Forelimb muscle (tissue), 1 donor: ENCODE results near the gene NR2F1-AS1. TPM values are rescaled to one million over a fixed set of nuclear protein-coding genes. Genes with fewer than 3 reads are reported as not detected.

Source experiments
- DNase-seq: peaks from one replicate; pipeline ENCODE4 v3.0.0-alpha.2; 2013; ENCODE audit warnings: low read depth
- polyA plus RNA-seq: library from polyadenylated mRNA; unstranded; fragments of 120-200 nt; gene quantifications from one replicate; pipeline ENCODE4 v1.2.1, GENCODE V29; 2013; ENCODE audit not compliant: insufficient read length

NR2F1-AS1 gene
- polyA plus RNA-seq, 1 donor: 4.8 TPM

GRCh38 chr5:93385655-93386054, 195.4 kb downstream of the NR2F1-AS1 start:
- no peak for DNase-seq

GRCh38 chr5:93384995-93385394, 196.0 kb downstream of the NR2F1-AS1 start:
- no peak for DNase-seq

- DNase-seq: no peak
These were observed 197.0 kb downstream of the NR2F1-AS1 start for GRCh38 chr5:93384026-93384425.

- DNase-seq: no peak
These were observed 198.7 kb downstream of the NR2F1-AS1 start for GRCh38 chr5:93382188-93382825.

- no peak for DNase-seq
These were observed 200.0 kb downstream of the NR2F1-AS1 start for GRCh38 chr5:93381057-93381456.

GRCh38 chr5:93378073-93378472, 202.9 kb downstream of the NR2F1-AS1 start:
- no peak for DNase-seq

GRCh38 chr5:93371893-93372292, 209.1 kb downstream of the NR2F1-AS1 start:
- DNase-seq: no peak

GRCh38 chr5:93364378-93364777, 216.6 kb downstream of the NR2F1-AS1 start:
- no peak for DNase-seq

GRCh38 chr5:93360436-93361088, 220.5 kb downstream of the NR2F1-AS1 start:
- DNase-seq: no peak

- no peak for DNase-seq
These were observed 221.1 kb downstream of the NR2F1-AS1 start for GRCh38 chr5:93359960-93360305.

Other genes starting within 250 kb of the NR2F1-AS1 start
- gene NR2F1, start 2.0 kb upstream of the NR2F1-AS1 start, polyA plus RNA-seq: 5.3 TPM
- gene POU5F2, start 160.4 kb upstream of the NR2F1-AS1 start, polyA plus RNA-seq: 0.01 TPM